Esophagus (tissue), 2 donors: Measurements from ENCODE around the gene TUBB1. TPM values are rescaled to one million over a fixed set of nuclear protein-coding genes. Genes with fewer than 3 reads are reported as not detected.

Experiments used
- H3K27ac ChIP-seq, 2 donors: one replicate each; pipeline ENCODE4 v1.5.1; 2013; ENCODE audit warnings: low read depth in 2 of 2, mild to moderate bottlenecking in 2 of 2, inconsistent platforms in 1 of 2, low read length in 1 of 2, moderate library complexity in 1 of 2
- H3K27me3 ChIP-seq, 2 donors: one replicate each; pipeline ENCODE4 v1.6.1; 2013; ENCODE audit warnings: low read length in 2 of 2, control low read depth in 1 of 2, mild to moderate bottlenecking in 1 of 2; ENCODE audit not compliant: insufficient read depth in 2 of 2, control insufficient read depth in 1 of 2
- H3K36me3 ChIP-seq, 2 donors: one replicate each; pipeline ENCODE4 v1.6.1; 2013; ENCODE audit warnings: low read length in 1 of 2; ENCODE audit not compliant: control insufficient read depth in 2 of 2, insufficient read depth in 2 of 2
- H3K4me1 ChIP-seq, 2 donors: one replicate each; pipeline ENCODE4 v1.6.1; 2013; ENCODE audit warnings: low read length in 1 of 2; ENCODE audit not compliant: control insufficient read depth in 2 of 2, insufficient read depth in 2 of 2
- H3K4me3 ChIP-seq, 2 donors: one replicate each; pipeline ENCODE4 v1.5.1; 2013; ENCODE audit warnings: low read length in 2 of 2, mild to moderate bottlenecking in 2 of 2, low read depth in 1 of 2, moderate library complexity in 1 of 2
- H3K9me3 ChIP-seq, 2 donors: one replicate each; pipeline ENCODE4 v1.6.1; 2013; ENCODE audit warnings: mild to moderate bottlenecking in 2 of 2, low read depth in 1 of 2, low read length in 1 of 2, moderate library complexity in 1 of 2; ENCODE audit not compliant: control insufficient read depth in 2 of 2, insufficient read depth in 1 of 2
- WGBS, 2 donors: extraction: QIAGEN DNeasy Blood & Tissue Kit; methylation state at CpG; one replicate each; pipeline ENCODE4 v1.1.7; 2013; 5-methylcytosine and 5-hydroxymethylcytosine counted together
- polyA plus RNA-seq, 2 donors: library from polyadenylated mRNA; stranded (reverse); fragments of 200-250 nt; gene quantifications; one replicate each; pipeline ENCODE4 v1.2.3, GENCODE V29; 2013
- donor health status: healthy with polysubstance abuse.
- donor health status: Bipolar disorder and iron deficiency.

TUBB1 gene
- polyA plus RNA-seq, 2 donors: 0.04 TPM; not detected in 1

DNA sequence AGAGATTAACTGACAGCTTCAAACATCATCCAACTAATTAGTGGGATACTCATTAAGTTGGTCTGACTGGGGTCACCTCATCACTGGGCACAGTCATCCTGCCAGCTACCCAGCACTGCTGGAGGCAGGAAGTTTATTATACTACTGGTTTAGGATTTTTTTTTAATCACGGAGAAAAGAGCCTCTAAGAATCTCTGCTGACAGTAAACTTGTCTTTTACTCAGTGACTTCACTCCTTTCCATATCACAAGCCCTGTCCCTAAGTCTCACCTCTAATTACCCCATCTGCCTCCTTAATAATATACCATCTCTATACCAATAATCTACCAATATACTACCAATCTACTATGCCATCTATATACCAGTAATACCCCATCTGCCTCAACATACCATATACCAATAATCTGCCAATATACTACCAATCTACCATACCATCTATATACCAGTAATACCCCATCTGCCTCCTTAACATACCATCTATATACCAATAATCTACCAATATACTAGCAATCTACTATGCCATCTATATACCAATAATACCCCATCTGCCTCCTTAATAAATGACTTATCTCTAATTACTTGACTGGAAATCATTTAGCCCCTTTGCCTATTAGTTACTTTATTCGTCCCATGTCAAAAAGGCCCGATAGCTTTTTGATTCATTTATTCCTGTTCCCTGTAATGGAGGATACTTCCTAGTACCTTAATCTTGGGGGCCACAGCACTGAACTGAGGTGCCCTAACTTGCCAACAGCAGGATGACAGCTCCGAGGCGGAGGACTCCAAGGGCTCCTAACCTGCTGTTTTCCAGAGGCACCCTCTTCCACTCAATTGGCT, 7.9 kb downstream of the TUBB1 start:
- Histone ChIP-seq H3K4me1 (peaks cover 0 to 2% of the 10 kb centered on the region in 2 donors), H3K36me3 (peaks cover 13 to 19% of the 10 kb centered on the region in 2 donors)
- 81 to 85% methylated on average over 5 of the region's 5 CpGs for WGBS, 2 donors

GRCh38 chr20:59027741-59028320, 8.6 kb downstream of the TUBB1 start:
- no peak overlapping the region for H3K4me3 ChIP-seq
- H3K27me3 ChIP-seq: no peaks in the 10 kb centered on the region
- 81 to 83% methylated on average over 8 of the region's 8 CpGs for WGBS, 2 donors
- no peaks in the 10 kb centered on the region for H3K9me3 ChIP-seq
- peaks cover 0 to 2% of the 10 kb centered on the region in 2 donors for H3K4me1 ChIP-seq
- peaks cover 13 to 17% of the 10 kb centered on the region in 2 donors for H3K36me3 ChIP-seq
- no peak overlapping the region for H3K27ac ChIP-seq

More for the DNA sequence above, 7.9 kb downstream of the TUBB1 start:
- Histone ChIP-seq H3K4me3 (no peak overlapping the region), H3K27me3 (no peaks in the 10 kb centered on the region), H3K27ac (no peak overlapping the region), H3K9me3 (no peaks in the 10 kb centered on the region)

GRCh38 chr20:59028812-59029211, 9.6 kb downstream of the TUBB1 start:
- H3K4me1 ChIP-seq: peaks cover 0 to 2% of the 10 kb centered on the region in 2 donors
- no peak overlapping the region for H3K27ac ChIP-seq
- H3K36me3 ChIP-seq: peaks cover 13 to 14% of the 10 kb centered on the region in 2 donors
- peak overlapping the region in 1 of 2 donors; percentile 16 for H3K4me3 ChIP-seq
- H3K9me3 ChIP-seq: no peaks in the 10 kb centered on the region
- WGBS, 2 donors: 40 to 43% methylated on average over 2 of the region's 2 CpGs
- H3K27me3 ChIP-seq: no peaks in the 10 kb centered on the region

- Histone ChIP-seq H3K9me3 (no peaks in the 10 kb centered on the region), H3K27ac (peak overlapping the region in 1 of 2 donors; percentile 26), H3K4me1 (no peaks in the 10 kb centered on the region), H3K36me3 (peaks cover under 1 to 9% of the 10 kb centered on the region in 2 donors), H3K27me3 (no peaks in the 10 kb centered on the region), H3K4me3 (peak overlapping the region; percentile 84 to 97)
- 57 to 58% methylated on average over 7 of the region's 7 CpGs for WGBS, 2 donors
Measured at GRCh38 chr20:59030911-59031563, 11.8 kb downstream of the TUBB1 start.

DNA sequence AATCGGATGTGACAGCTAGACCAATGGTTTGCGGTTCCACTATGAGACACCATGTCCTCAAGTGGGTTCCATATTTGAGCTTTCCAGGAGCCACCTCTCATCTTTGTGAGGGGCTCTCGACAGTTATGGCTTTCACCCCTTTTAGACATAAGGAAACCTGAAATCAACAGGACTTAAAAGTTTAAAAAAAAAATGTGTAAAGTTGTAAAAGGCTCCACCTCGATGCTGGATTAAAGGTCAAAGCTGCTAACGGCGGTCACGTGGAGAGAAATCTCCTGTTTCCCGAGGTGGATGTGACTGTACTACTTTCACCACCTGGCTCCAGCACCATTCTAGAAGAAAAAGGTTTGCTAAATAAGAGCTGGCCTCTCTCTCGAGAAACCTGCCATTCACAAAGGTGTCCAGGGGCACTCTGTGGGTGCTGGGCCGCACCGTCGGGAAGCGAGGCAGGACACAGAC, 12.4 kb downstream of the TUBB1 start:
- Histone ChIP-seq H3K4me3 (peak overlapping the region; percentile 84 to 97), H3K27me3 (no peaks in the 10 kb centered on the region), H3K4me1 (no peaks in the 10 kb centered on the region), H3K27ac (peak overlapping the region; percentile 93 to 96), H3K9me3 (no peaks in the 10 kb centered on the region), H3K36me3 (peaks cover 3 to 12% of the 10 kb centered on the region in 2 donors)
- 13 to 14% methylated on average over 13 of the region's 13 CpGs for WGBS, 2 donors

DNA sequence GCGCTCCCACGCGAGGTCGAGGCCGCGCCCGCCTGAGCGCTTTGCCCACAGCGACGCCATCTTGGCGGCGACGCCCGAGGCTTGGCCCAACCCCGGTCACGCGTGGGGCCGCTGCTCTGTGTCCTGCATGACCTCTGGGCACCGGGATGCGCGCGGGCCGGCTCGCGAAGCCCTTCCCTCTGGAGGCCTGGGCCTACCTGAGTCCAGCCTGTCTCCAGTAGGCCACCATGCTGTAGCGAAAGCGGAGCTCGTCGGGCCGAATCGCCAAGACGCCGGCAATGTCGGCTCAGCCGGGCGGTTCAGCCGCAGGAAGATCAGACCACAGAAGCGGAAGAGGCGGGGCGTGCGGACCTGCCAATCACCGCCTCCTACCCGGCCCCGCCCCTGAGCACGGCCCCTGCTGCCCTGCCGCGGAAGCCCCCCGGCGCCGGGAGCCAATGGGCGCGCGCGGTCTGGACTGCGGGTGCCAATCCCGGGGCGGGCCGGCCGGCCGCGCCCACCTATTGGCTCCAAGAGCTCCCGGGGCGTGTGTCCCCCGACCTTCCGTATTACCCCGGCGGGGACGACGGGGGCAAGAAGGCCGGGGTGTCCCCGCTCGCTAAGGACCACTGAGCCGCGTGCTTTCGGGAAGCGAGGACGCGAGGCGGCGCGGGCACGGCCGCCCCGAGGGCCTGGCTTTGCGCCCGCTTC, 12.9 kb downstream of the TUBB1 start, which contains the start of gene ATP5F1E:
Gene ATP5F1E (minus strand): TSS at position 313 of the 690 bp plus-strand sequence. CDS start 84 bp downstream, at position 229.
- peak within 1 kb of the TSS; percentile 84 to 97 for H3K4me3 ChIP-seq
- peaks cover 4 to 12% of the 10 kb centered on the region in 2 donors for H3K36me3 ChIP-seq
- WGBS, 2 donors: 0 to 1% methylated on average over 86 of the region's 86 CpGs
- peak within 1 kb of the TSS; percentile 93 to 96 for H3K27ac ChIP-seq
- no peaks in the 10 kb centered on the region for H3K27me3 ChIP-seq
- no peaks in the 10 kb centered on the region for H3K4me1 ChIP-seq
- no peaks in the 10 kb centered on the region for H3K9me3 ChIP-seq

GRCh38 chr20:59032713-59033059, 13.5 kb downstream of the TUBB1 start:
- no peaks in the 10 kb centered on the region for H3K4me1 ChIP-seq
- H3K27me3 ChIP-seq: no peaks in the 10 kb centered on the region
- H3K9me3 ChIP-seq: no peaks in the 10 kb centered on the region
- H3K4me3 ChIP-seq: peak overlapping the region; percentile 84 to 97
- H3K27ac ChIP-seq: peak overlapping the region; percentile 93 to 96
- H3K36me3 ChIP-seq: peaks cover 7 to 13% of the 10 kb centered on the region in 2 donors
- WGBS, 2 donors: 2% methylated on average over 13 of the region's 13 CpGs

- WGBS, 2 donors: 100% methylated on average over 1 of the region's 1 CpG
- Histone ChIP-seq H3K9me3 (no peaks in the 10 kb centered on the region), H3K27ac (peak overlapping the region; percentile 93 to 96), H3K4me1 (no peaks in the 10 kb centered on the region), H3K36me3 (peaks cover 9 to 15% of the 10 kb centered on the region in 2 donors), H3K27me3 (no peaks in the 10 kb centered on the region), H3K4me3 (peak overlapping the region in 1 of 2 donors; percentile 84)
Measured at GRCh38 chr20:59033093-59033492, 13.9 kb downstream of the TUBB1 start.

GRCh38 chr20:59033616-59034165, 14.5 kb downstream of the TUBB1 start:
- Histone ChIP-seq H3K27ac (no peak overlapping the region), H3K9me3 (no peaks in the 10 kb centered on the region), H3K4me1 (no peaks in the 10 kb centered on the region), H3K36me3 (peaks cover 9 to 15% of the 10 kb centered on the region in 2 donors), H3K4me3 (no peak overlapping the region), H3K27me3 (no peaks in the 10 kb centered on the region)
- 88 to 92% methylated on average over 2 of the region's 2 CpGs for WGBS, 2 donors
